NCI-H2196 (cell line): Measurements from ENCODE around the gene CST7.

ENCODE experiments used
- DNase-seq: peaks from one replicate; lab custom pipeline; 2025; ENCODE audit not compliant: unreplicated experiment; lab: John Stamatoyannopoulos, UW

Gene CST7

DNA sequence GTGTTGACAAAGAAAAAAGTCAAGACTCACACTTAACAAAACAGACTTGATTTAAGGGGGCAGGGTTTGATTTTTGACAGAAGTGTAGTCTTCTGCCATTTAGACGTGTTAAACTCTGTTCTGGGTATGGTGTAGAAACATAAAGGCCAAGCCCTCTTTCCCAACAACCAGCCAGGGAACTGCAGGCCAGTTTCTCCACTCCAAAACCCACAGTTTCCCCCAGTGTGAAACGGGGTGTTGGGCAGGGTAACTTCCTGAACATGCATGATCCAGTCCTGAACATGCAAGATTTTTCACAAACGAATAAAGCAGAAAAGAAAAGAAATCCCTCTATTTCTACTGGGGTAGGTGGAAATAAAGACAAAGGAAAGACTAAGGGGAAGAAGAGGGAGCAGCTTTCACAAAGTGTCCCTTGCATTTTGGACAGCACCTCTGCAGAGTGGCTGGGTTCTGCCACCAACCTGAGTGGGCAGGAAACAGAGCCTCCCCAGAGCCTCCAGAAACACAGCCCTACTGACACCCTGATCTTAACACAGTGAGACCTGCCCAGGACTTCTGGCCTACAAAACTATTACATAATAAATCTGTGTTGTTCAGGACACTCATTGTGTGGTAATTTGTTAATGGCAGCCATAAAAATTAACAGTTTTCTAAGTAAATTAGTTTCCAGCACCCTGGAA, 36.0 kb downstream of the CST7 start:
- DNase-seq = no peak

DNA sequence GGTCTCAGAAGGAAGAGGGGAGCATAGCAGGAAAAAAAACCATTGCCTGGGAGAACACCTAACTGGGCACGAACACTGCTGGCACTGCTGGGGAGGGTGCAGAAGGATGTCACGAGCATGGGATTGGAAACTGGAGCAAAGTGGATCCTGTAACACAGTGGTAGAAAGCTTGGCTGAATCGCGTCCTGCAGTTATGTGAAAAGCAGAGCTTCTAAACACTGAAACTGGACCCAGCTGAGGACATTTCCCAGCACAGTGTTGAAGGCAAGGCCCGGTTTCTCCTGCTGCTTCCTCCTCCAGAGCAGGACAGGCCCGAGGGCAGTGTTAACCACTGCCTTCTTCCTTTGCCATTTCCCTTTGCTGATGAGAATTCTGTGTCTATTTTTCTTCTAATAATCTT, 36.7 kb downstream of the CST7 start:
- DNase-seq = no peak

DNA sequence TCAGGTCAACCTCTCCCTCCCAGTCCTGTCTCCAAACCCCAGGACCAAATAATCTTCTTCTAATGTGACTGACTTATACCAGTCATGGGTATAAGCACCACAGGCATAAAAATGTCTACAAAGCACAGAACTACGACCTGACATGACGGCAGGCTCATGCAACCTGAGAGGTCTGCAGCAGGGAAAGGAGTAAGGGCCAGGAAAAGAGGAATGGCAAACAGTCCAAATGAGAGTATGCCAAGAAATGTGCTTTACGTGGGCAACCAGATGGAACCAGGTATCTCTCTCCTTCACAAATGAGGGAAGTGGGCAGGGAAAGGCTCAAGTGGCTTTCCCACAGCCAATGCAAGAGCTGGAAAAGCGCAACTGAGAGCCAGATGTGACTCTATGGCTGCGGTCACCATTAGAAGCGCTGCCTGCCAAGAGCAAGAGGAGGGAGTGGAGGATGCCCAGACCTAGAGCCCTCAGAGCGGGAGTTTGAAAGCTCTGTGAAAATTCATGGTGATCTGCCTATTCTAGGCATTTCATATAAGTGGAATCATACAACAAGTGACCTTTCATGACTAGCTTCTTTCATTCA, 37.5 kb downstream of the CST7 start:
- peak; percentile 83 for DNase-seq

DNA sequence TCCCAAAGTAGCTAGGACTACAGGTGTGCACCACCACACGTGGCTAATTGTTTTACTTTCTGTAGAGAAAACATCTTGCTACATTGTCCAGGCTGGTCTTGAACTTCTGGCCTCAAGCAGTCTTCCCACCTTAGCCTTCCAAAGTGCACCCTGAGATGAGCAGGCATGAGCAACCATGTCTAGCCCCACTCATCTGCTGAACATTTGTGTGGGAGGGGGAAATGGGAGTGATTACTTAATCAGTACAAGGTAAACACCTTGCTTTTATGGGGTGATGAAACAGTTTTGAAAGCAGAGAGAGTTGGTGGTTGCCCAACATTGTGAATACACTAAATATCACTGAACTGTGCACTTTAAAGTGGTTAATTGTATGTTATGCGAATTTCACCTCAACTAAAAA, 38.2 kb downstream of the CST7 start:
- no peak for DNase-seq

DNA sequence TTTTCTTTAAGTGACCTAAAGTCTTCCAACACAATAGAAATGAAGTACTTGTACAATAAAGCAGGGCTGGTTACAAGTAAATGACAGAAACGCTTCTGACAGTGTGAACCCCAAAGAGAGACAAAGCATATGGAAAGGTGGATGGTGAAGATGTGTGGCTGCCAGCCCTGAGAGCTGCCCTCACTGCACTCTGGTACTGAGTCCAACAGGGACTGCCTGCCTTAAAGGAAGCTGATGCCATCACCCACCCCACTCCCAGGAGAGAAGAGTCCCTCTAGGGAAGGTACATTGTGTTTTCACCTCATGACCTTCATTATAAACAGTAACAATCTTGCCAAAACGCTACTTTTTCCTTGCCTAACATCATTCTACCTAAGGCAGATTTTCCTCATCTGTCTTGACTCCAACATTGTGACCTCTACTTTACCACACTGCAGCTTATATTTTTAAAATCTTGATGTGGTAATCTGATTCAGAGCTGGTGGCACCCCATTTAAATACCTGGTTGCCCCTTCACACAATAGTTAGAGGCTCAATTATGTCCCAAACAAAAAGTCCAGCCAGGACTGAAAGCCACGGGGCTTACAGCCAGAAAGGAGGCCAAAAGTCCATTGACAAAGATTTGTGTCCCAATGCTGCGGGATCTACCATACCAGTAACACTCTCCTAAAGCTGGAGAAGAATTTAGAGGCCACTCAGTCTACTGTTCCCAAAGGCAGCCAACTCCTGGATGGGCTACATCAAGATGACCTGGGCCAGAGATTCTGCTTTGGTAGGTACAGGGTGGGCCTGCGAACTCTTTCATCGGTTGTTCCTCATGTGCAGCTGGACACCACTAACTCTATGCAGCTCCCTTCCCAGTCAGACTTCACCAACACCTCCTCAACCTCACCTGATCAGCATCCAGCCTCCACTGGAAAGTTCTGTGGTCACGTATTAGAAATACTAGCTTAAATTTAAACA, 39.1 kb downstream of the CST7 start:
- no peak for DNase-seq

DNA sequence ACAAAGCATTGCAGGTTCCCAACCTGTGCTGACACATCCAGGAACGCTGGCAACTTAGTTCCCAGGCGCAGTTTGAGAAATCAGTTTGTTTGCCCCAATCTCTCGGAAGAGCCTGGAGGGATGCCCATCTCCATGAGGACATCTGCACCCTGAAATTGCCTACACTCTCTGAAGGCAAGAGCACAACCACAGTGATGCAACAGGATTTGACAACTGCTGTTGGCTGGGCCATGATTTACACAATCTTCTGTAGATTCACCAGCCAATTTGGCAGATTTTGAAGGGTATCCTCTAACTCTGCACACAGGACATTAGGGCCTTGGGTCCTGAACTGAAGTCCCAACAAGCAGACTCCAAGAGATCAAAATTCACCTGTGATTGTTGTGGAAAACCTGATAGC, 40.1 kb downstream of the CST7 start:
- DNase-seq = no peak

DNA sequence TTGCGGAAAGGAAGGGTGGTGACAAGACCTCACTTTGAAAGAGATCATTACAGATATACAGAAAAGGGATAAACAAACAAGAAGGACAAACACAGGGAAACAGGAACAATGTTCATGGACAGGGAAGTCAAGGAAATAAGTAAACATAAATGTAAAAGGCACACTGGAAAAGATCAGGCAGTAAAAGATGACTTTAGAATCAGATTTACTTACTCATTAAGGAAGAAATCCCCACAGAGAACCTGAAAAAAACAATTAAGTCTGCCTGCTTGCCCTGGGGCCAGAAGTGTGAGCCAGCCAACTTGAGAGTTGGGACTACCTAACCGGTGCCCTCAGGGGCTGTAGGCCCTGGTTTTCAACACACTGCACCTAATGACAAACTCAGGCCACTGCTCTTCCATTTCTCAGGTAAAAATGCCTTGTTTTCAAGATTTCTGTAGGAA, 41.8 kb downstream of the CST7 start:
- no peak for DNase-seq

DNA sequence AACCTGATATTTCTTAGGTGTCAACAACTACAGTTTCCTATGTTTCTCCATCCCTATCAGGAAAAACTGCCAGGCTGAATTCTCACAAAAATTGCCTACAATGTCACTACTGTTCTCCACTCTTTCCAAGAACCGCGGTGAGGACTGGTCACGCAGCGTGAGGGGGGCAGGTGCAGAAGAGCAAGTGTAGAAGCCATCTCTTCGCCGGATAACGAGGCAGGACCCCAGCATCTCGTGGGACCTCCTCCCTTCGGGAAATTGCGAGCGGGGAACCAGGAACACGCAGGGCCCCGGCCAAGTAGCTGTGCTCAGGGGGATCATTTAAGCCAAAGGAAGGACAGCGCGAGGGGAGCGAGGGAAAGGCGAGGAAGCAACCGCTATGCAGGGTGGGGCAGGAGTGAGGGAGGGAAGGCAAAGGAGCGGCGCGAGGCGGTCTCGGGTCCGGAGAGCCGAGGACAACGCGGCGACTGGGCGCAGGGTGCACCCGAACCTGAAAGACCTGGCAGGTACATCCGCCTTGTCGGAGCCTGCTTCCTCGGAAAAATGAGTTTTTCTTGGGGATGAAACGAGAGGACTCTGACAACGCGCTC, 42.9 kb downstream of the CST7 start:
- no peak for DNase-seq

DNA sequence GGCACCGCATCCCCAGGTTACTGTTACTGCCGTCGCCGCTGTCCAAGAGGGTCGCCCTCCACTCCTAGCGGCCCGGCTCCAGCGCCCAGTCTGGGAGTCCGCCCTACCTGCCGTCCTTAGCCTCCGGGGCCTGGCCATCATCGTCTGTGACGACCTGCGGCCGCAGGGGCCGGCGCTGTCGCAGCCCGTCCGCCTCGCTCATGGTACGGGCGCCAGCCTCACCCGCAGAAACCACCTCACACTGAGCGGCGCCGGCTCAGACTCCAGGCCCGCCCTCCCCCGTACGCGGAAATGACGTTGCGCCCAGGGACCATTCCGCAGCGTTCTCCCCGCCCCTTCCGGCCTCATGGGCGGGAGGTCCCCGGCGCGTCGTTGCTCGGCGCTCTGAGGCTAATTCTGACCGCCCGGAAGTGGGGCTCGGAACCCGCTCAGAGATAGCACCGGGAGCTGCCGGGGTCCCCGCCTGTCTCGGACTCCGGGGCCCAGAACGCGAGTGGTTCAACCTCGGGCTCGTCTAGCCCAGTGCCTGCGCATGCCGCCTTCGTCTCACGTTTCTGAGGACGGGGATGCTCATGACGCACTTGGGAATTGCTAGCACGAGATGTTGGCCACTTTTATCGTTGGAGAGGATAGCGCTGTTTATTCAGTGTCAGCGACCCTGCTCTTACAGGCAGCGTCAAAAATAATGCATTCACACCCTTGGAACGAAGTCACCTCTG, 43.6 kb downstream of the CST7 start, which contains the start of gene APMAP:
Gene APMAP (minus strand): TSS at position 265 of the 719 bp plus-strand sequence. CDS start 63 bp downstream, at position 202.
- peak; percentile 96 for DNase-seq

DNA sequence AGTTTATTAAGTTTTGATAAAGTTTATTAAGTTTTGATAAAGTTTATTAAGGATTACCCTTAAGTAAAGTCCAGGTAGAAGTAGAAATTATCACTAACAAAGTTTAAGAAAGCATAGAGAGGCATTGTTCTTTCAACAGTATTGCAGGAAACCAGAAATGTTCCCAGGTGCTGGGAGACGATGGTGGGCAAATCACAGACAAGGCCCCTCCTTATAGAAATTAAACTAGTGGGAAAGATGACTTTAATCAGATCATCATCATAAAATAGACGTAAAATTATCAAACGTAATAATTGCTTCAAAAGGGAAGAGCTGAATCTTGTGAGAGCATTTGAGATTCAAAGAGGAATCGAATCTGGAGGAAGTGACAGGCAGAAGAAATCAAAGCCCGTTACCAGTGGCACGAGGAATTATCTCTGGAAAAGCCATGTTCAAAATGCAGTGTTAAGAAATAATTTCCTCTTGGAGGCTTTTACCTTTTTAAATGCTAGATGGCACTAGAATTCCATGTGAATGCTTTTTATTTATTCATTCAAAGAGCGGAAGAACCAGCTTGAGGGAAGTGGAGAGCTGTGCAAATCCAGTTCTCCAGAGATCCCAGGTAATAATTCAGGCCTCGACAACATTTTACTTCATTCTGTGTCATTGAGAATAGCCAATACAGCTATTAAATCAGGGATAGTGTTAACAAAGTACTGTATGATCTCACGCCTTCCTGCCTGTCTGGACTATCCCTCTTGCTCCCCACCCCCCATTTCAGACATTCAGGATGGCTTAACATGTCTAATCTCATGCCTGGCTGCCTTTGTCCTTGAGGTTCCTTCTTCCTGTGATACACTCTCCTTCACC, 44.5 kb downstream of the CST7 start:
- peak; percentile 53 for DNase-seq

DNA sequence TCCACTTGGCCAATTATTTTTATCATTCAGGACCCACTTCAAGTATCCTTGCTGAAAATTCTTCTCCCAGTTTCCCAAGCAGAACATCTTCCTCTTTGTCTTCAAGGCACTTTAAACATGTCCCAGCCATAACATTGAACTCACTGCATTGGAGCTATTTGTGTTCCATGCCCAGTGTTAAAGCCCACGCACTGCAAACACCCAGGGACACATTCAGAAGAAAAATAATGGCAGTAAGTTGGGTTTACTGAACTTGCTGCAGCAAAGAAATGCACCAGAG, 45.1 kb downstream of the CST7 start:
- no peak for DNase-seq

DNA sequence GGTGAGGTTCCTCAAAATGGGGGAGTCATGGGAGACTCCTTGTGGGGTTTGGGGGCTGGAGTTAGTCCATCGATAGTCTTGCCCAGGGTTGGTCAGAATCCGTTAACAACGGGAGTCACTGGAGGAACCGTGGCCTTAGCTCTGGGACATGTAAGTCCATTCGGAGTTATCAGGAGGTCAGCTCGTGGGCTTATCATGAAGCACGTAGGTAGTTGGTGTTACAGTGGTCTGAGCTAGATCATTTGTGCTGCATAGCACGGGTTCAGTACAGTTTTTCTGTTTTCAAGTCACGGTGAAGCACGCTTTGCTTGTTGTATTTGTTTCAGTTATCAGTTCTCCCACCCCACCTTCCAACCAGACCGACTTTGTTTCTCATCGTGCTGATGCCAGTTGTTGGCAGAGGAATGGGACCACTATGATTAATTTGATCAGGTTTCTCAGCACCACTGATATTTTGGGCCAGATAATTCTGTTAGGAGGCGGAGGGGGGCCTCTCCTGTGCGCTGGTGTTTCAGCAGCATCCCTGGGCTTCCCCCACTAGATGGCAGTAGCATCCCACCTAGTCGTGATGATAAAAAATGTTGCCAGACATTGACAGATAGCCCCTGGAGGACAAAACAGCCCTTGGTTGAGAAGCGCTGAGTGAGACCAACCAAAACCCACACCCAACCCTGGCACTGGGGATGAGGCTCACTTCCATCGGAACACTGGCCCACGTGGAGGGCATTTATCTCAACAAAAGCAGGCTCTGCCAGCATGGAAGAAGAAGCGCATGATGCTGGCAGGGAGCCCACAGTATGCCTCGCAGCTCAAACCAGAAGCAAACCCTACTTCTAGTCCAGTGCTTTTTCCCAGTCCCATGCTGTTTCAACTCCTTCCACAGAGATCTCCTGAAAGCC, 45.6 kb downstream of the CST7 start:
- DNase-seq = peak; percentile 76

DNA sequence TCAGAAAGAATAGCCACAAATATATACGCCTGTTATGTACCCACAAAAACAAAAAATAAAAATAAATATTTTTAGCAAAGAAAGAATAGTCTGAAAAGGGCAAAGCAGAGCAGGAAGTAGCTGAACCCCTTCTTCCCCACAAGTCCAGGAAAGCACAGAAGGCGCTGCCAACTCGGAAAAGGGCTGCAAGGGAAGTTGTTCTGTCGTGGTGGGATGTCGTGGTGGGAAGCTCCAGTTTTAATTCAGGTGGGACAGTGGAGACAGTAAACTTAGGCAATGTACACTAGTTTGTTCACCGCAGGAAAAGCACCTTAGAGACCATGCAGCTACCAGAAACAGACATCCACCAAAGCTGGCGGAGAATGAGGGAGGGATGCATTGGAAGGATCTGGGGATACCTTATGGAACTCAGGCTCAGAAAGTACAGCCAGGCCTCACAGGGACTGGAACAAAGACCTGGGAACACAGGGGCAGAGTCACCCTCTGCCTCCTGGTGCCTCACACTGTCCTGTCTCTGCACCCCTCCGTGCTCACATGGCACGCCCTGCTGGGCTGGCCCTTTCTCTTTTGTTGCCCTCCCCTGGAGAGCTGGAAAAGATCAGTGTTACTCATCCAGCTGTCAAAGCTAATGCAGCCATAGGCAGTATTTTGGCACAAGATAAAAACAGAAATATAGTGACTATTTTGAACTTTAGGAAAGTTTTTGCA, 46.8 kb downstream of the CST7 start:
- no peak for DNase-seq

DNA sequence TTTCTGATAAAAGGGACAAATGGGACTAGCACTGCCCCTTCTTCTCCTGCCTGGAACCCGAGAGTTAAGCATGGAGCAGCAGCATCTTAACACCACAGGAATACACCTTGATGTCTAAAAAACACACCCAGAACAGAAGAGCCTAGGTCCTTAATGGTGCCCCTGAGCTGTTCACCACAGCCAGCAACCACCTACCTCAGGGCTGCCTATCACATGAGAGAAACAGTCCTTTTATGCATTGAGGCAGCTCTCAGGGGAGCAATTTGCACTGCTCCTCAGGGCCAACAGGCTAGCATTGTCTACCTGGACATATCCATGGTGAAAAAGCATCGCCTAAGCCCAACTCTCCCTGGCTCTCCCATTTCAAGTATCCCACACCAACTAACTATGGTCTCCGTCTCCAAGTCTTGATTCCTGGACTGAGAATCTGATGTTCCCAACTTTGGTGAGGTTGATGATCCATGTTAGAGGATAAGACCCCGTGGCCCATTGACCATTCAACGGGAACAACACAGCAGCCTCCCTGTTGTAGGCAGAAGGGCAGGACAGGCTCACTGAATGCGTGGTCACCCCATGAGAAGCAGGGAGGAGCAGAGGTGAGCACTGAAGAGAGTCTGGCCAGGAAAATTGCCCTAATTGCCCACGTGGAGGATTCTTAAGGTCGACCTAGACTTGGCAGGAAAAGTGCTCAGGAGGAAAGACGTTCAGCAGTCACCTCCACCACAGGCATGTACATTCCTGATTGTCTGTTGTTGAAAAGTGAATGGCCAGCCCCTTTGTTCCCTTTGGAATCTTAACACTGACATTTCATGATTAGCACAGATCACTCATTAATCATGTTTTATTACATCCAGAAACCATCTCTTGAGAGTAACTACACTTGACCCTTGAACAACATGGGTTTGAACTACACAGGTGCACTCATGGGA, 47.6 kb downstream of the CST7 start:
- no peak for DNase-seq

DNA sequence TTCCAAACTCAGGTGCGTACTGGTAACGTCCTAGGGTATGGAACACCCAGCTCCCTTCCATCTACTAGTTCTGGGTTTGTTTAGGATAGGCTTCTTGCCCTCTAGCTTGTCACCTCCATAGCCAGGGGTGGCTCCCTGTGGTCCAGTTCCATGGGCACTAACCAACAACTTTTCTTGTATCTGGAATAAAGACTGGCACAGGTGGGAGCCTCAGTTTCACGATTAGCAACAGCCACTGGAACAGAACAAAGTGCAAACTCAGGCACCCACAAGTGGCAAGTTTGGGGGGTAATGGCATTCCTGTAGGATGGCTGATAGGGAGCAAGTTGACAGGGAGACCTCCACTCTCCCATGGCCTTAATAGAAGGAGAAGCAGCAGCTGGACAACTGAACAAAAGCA, 49.1 kb downstream of the CST7 start:
- DNase-seq = no peak

DNA sequence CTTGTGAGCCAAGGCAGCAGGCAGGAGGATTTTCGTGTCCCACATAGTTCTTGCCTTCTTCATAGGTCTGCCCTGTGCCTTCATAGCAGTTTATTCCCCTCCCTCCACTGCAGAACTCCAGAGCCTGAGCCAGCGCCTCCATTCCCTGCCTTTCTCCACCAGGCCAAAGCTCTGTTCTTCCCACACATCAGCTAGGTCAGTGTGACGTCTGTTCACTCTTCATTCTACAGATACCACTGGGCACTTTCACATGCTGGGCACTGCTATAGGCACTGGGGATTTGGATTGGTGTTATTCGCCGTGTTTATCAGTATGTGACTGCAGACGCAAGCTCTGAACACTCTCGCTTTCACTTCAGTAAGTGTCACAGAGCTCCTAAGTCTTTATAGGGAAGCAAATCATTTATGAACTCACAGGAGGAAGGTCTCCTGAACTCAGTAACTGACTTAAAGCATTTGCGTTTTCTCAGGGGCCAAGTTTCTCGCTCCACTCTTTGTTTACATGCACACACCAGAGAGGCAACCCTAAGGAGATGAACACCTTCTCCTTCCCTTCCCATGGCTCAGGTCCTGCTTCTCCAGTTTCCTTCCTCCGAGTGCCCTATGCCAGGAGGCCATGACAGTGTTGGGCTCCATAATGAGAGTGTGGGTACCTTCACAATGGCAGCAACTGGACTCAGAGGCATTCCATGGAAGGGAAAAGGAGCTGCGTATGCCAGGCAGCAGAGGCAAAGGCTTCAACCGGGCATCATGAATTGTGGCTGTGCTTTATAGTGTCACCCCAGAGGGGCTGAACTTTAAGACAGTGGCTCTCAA, 49.8 kb downstream of the CST7 start:
- DNase-seq = no peak

DNA sequence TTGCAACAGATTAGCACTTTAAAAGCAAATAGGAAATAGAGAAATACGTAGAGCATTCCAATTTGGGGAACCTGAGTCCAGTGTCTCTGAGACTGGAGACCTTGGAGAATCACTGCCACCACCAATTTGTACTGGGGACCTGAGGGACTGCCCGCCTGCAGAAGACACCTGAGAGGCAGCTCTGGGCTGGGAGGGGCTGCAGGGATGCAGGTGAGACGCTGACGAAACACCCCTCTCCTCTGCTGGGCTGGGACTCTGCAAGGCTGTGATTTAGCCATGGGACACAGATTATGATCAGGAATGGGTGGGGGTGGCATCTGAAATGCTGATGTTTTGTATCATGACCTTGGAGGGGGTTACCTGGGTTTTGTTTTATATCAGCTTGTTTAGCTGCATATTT, 50.5 kb downstream of the CST7 start:
- no peak for DNase-seq
